Ectodermal cell (in vitro differentiated cells): ENCODE measurements around the gene C10orf62.

Experiments used
- H3K27ac ChIP-seq: 2 replicates; pipeline ENCODE4 v1.7.0; 2013; ENCODE audit warnings: mild to moderate bottlenecking, low read depth, low read length; ENCODE audit not compliant: insufficient read depth, poor library complexity, severe bottlenecking
- H3K27me3 ChIP-seq: 2 replicates; pipeline ENCODE4 v1.7.0; 2013; ENCODE audit warnings: mild to moderate bottlenecking, low read length; ENCODE audit not compliant: insufficient read depth, control insufficient read depth, poor library complexity, severe bottlenecking
- H3K36me3 ChIP-seq: one replicate; pipeline ENCODE4 v1.7.0; 2013; ENCODE audit warnings: low read length; ENCODE audit not compliant: control insufficient read depth, insufficient read depth
- H3K4me1 ChIP-seq: one replicate; pipeline ENCODE4 v1.7.0; 2013; ENCODE audit warnings: low read length; ENCODE audit not compliant: control insufficient read depth, insufficient read depth
- H3K4me3 ChIP-seq: 2 replicates; pipeline ENCODE4 v1.7.0; 2013; ENCODE audit warnings: low read depth, low read length, control low read depth; ENCODE audit not compliant: insufficient read depth
- H3K9me3 ChIP-seq: 2 replicates; pipeline ENCODE4 v1.7.0; 2013; ENCODE audit warnings: mild to moderate bottlenecking, low read length, moderate library complexity; ENCODE audit not compliant: control insufficient read depth
- WGBS, 2 experiments: methylation state at CpG; one replicate each; pipeline ENCODE4 v1.1.7; 2013; ENCODE audit warnings: missing lambda C conversion rate in 2 of 2; 5-methylcytosine and 5-hydroxymethylcytosine counted together

C10orf62 gene

GRCh38 chr10:97564776-97565175 lies 24.7 kb upstream of the C10orf62 start:
- Histone ChIP-seq H3K4me3 (no peak overlapping the region), H3K36me3 (no peaks in the 10 kb centered on the region), H3K27ac (no peak overlapping the region), H3K4me1 (no peaks in the 10 kb centered on the region), H3K27me3 (no peaks in the 10 kb centered on the region), H3K9me3 (no peaks in the 10 kb centered on the region)
- WGBS, 2 experiments, result 91 to 95% methylated on average over 4 of the region's 4 CpGs

GRCh38 chr10:97566336-97566996 lies 23.1 kb upstream of the C10orf62 start:
- WGBS, 2 experiments, result 80 to 99% methylated on average over 2 of the region's 2 CpGs
- Histone ChIP-seq H3K27ac (no peak overlapping the region), H3K4me1 (no peaks in the 10 kb centered on the region), H3K36me3 (no peaks in the 10 kb centered on the region), H3K27me3 (no peaks in the 10 kb centered on the region), H3K9me3 (no peaks in the 10 kb centered on the region), H3K4me3 (no peak overlapping the region)

- H3K27ac ChIP-seq, result no peak overlapping the region
- H3K36me3 ChIP-seq, result no peaks in the 10 kb centered on the region
- H3K27me3 ChIP-seq, result no peaks in the 10 kb centered on the region
- no peak overlapping the region for H3K4me3 ChIP-seq
- no peaks in the 10 kb centered on the region for H3K9me3 ChIP-seq
- no peaks in the 10 kb centered on the region for H3K4me1 ChIP-seq
- WGBS, 2 experiments, result 91 to 92% methylated on average over 15 of the region's 15 CpGs
Observed at GRCh38 chr10:97567891-97568290, 21.6 kb upstream of the C10orf62 start.

- no peaks in the 10 kb centered on the region for H3K4me1 ChIP-seq
- 95 to 98% methylated on average over 33 of the region's 33 CpGs for WGBS, 2 experiments
- H3K4me3 ChIP-seq, result no peak overlapping the region
Observed at GRCh38 chr10:97570146-97570788, 19.3 kb upstream of the C10orf62 start.

GRCh38 chr10:97570789-97571471 lies 18.6 kb upstream of the C10orf62 start:
- H3K27ac ChIP-seq, result no peak overlapping the region
- WGBS, 2 experiments, result 88 to 90% methylated on average over 5 of the region's 5 CpGs

More at GRCh38 chr10:97570146-97570788, 19.3 kb upstream of the C10orf62 start:
- Histone ChIP-seq H3K36me3 (no peaks in the 10 kb centered on the region), H3K27ac (no peak overlapping the region), H3K9me3 (no peaks in the 10 kb centered on the region), H3K27me3 (no peaks in the 10 kb centered on the region)

GRCh38 chr10:97571622-97572021 lies 17.9 kb upstream of the C10orf62 start:
- Histone ChIP-seq H3K4me1 (no peaks in the 10 kb centered on the region), H3K27ac (no peak overlapping the region)
- 90 to 91% methylated on average over 3 of the region's 3 CpGs for WGBS, 2 experiments

More at GRCh38 chr10:97570789-97571471, 18.6 kb upstream of the C10orf62 start:
- H3K9me3 ChIP-seq, result no peaks in the 10 kb centered on the region
- no peaks in the 10 kb centered on the region for H3K27me3 ChIP-seq
- no peak overlapping the region for H3K4me3 ChIP-seq
- no peaks in the 10 kb centered on the region for H3K36me3 ChIP-seq
- no peaks in the 10 kb centered on the region for H3K4me1 ChIP-seq

GRCh38 chr10:97572214-97572989 lies 17.1 kb upstream of the C10orf62 start, which contains the start of gene ANKRD2:
TSS of gene ANKRD2 (plus strand) at chr10:97572779. CDS start at chr10:97572789, 10 bp downstream.
- Histone ChIP-seq H3K4me1 (no peaks in the 10 kb centered on the region), H3K9me3 (no peaks in the 10 kb centered on the region), H3K4me3 (no peak within 1 kb of the TSS), H3K27ac (no peak within 1 kb of the TSS), H3K27me3 (no peaks in the 10 kb centered on the region), H3K36me3 (no peaks in the 10 kb centered on the region)
- 81 to 84% methylated on average over 16 of the region's 16 CpGs for WGBS, 2 experiments

More at GRCh38 chr10:97571622-97572021, 17.9 kb upstream of the C10orf62 start:
- Histone ChIP-seq H3K27me3 (no peaks in the 10 kb centered on the region), H3K9me3 (no peaks in the 10 kb centered on the region), H3K4me3 (no peak overlapping the region), H3K36me3 (no peaks in the 10 kb centered on the region)

GRCh38 chr10:97573021-97573420 lies 16.5 kb upstream of the C10orf62 start:
- WGBS, 2 experiments, result 91 to 95% methylated on average over 2 of the region's 2 CpGs
- no peaks in the 10 kb centered on the region for H3K36me3 ChIP-seq
- no peak overlapping the region for H3K27ac ChIP-seq
- H3K4me3 ChIP-seq, result no peak overlapping the region
- no peaks in the 10 kb centered on the region for H3K4me1 ChIP-seq
- H3K9me3 ChIP-seq, result no peaks in the 10 kb centered on the region
- no peaks in the 10 kb centered on the region for H3K27me3 ChIP-seq

- H3K4me1 ChIP-seq, result no peaks in the 10 kb centered on the region
- H3K36me3 ChIP-seq, result no peaks in the 10 kb centered on the region
- no peak overlapping the region for H3K4me3 ChIP-seq
- 67 to 73% methylated on average over 2 of the region's 2 CpGs for WGBS, 2 experiments
- no peak overlapping the region for H3K27ac ChIP-seq
- H3K27me3 ChIP-seq, result no peaks in the 10 kb centered on the region
- no peaks in the 10 kb centered on the region for H3K9me3 ChIP-seq
Observed at GRCh38 chr10:97573672-97574071, 15.8 kb upstream of the C10orf62 start.
